NCI-H69 (cell line): ENCODE data around the gene SLA2.

Experiments
- DNase-seq: peaks from one replicate; lab custom pipeline; 2025; lab: John Stamatoyannopoulos, UW

Gene SLA2

GRCh38 chr20:36607586-36608387 is 38.2 kb downstream of the SLA2 start:
- DNase-seq, result no peak

- peak; percentile 11 for DNase-seq
Observed at GRCh38 chr20:36606158-36607066, 39.6 kb downstream of the SLA2 start.

- peak; percentile 97 for DNase-seq
Observed at GRCh38 chr20:36605399-36606157, 40.4 kb downstream of the SLA2 start, which contains the start of gene RAB5IF. Gene RAB5IF (plus strand): TSS chr20:36605779. CDS start chr20:36605952, 173 bp downstream.

GRCh38 chr20:36604952-36605398 is 41.0 kb downstream of the SLA2 start:
- DNase-seq, result peak; percentile 75

- DNase-seq, result no peak
Observed at GRCh38 chr20:36601540-36601939, 44.5 kb downstream of the SLA2 start.

- no peak for DNase-seq
Observed at GRCh38 chr20:36599912-36600345, 46.1 kb downstream of the SLA2 start.

GRCh38 chr20:36593347-36593929 is 52.6 kb downstream of the SLA2 start:
- DNase-seq, result no peak

GRCh38 chr20:36591854-36592641 is 53.9 kb downstream of the SLA2 start:
- DNase-seq, result peak; percentile 32

- no peak for DNase-seq
Observed at GRCh38 chr20:36591281-36591680, 54.7 kb downstream of the SLA2 start.

GRCh38 chr20:36587388-36588070 is 58.5 kb downstream of the SLA2 start:
- DNase-seq, result no peak

GRCh38 chr20:36585410-36586125 is 60.4 kb downstream of the SLA2 start:
- DNase-seq, result peak; percentile 76

- DNase-seq, result no peak
Observed at GRCh38 chr20:36584018-36584481, 61.9 kb downstream of the SLA2 start.

- no peak for DNase-seq
Observed at GRCh38 chr20:36582821-36583220, 63.2 kb downstream of the SLA2 start.

- no peak for DNase-seq
Observed at GRCh38 chr20:36582322-36582721, 63.7 kb downstream of the SLA2 start.

- no peak for DNase-seq
Observed at GRCh38 chr20:36579996-36580545, 65.9 kb downstream of the SLA2 start.

- no peak for DNase-seq
Observed at GRCh38 chr20:36578356-36579041, 67.5 kb downstream of the SLA2 start.

- DNase-seq, result no peak
Observed at GRCh38 chr20:36576081-36576445, 69.9 kb downstream of the SLA2 start.

GRCh38 chr20:36574366-36575135 is 71.4 kb downstream of the SLA2 start:
- DNase-seq, result peak; percentile 57
